Activated CD8-positive, alpha-beta T cell treated with anti-CD3 and anti-CD28 coated beads, Interleukin-2, amount 10 ng/mL, durations not matched to agents 7 days and 5 days (primary cell): ENCODE data around the gene ARIH1. TPM values are rescaled to one million over a fixed set of nuclear protein-coding genes. Genes with fewer than 3 reads are reported as not detected.

Source experiments
- ATAC-seq: fragments of 150-1000 bp; cut with Tn5 transposase; one replicate; pipeline ENCODE4 v1.10.0; 2021; ENCODE audit warnings: moderate library complexity
- CTCF ChIA-PET: fragments of 350-600 bp; sonication (Branson Sonifier 250); formaldehyde crosslinking; loops from one replicate; lab custom pipeline; 2021; ENCODE audit warnings: antibody characterized with exemption; lab: Charles Lee
- POLR2A ChIA-PET: fragments of 350-600 bp; sonication (Branson Sonifier 250); formaldehyde crosslinking; loops from one replicate; lab custom pipeline; 2021; ENCODE audit warnings: antibody characterized with exemption; lab: Charles Lee
- DNase-seq: peaks from one replicate; pipeline ENCODE4 v3.0.0-alpha.2; 2020
- H3K27ac Mint-ChIP-seq: one replicate; pipeline ENCODE4 v1.8.0; 2021; ENCODE audit warnings: mild to moderate bottlenecking, mixed read lengths
- H3K27me3 Mint-ChIP-seq: one replicate; pipeline ENCODE4 v1.8.0; 2021; ENCODE audit warnings: low read depth, mixed read lengths
- H3K36me3 Mint-ChIP-seq: one replicate; pipeline ENCODE4 v1.8.0; 2021; ENCODE audit warnings: low read depth, mixed read lengths
- H3K4me1 Mint-ChIP-seq: one replicate; pipeline ENCODE4 v1.8.0; 2021; ENCODE audit warnings: low read depth, mixed read lengths
- H3K4me3 Mint-ChIP-seq: one replicate; pipeline ENCODE4 v1.8.0; 2021; ENCODE audit warnings: mild to moderate bottlenecking, mixed read lengths
- H3K9me3 Mint-ChIP-seq: one replicate; pipeline ENCODE4 v1.8.0; 2022; ENCODE audit warnings: mixed read lengths; ENCODE audit not compliant: insufficient read depth
- total RNA-seq, 2 experiments: library from RNA; stranded (reverse); gene quantifications; one replicate each; pipeline ENCODE4 v1.2.3, GENCODE V29; 2021

Gene ARIH1
- total RNA-seq, 2 experiments from 2014 or later = 110 to 119 TPM

DNA sequence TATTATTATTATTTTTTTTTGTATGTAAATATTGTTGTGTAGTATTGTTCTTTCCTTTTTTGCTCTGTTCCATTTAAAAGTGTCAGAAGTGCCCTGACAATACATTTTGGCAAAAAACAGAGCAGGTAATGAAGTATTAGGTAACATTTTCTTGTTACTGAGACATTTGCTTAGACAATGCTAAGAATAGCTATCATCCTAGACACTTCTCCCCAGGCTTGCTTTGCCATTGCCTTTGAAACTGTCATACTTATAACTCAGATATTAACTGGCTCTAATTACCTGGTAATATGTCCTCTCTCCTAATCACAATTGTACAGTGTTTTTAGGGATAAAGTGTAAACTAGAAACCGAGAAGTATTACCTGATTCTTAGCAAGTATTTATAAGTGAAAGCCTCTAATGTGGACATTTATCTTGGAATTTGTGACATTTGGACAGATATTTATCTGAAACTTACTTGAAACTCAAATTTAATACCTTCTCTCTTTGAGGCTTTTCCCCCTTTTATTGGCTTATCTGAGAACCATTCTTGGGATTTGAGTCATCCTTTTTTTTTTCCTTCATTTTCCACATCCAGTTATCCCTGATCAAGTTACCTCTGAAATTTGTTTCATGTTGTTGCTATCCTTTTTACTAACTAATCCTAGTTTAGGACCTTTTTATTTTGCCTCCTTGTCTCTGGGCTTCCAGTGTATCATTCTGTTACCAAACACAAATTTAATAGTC, 13.1 kb downstream of the ARIH1 start:
- H3K4me3 Mint-ChIP-seq = no peak overlapping the region
- H3K27me3 Mint-ChIP-seq = no peaks in the 10 kb centered on the region
- ChIA-PET CTCF (no interaction called here), POLR2A (no interaction called here)
- H3K9me3 Mint-ChIP-seq = no peaks in the 10 kb centered on the region
- no peak overlapping the region for H3K27ac Mint-ChIP-seq
- ATAC-seq (no peak), DNase-seq (no peak)
- peaks cover 5% of the 10 kb centered on the region for H3K4me1 Mint-ChIP-seq
- H3K36me3 Mint-ChIP-seq = peaks cover 24% of the 10 kb centered on the region

GRCh38 chr15:72488558-72488957, 14.4 kb downstream of the ARIH1 start:
- Mint-ChIP-seq H3K4me1 (peaks cover 4% of the 10 kb centered on the region), H3K4me3 (no peak overlapping the region), H3K27me3 (no peaks in the 10 kb centered on the region), H3K36me3 (peaks cover 19% of the 10 kb centered on the region), H3K27ac (no peak overlapping the region), H3K9me3 (no peaks in the 10 kb centered on the region)
- DNase-seq = no peak
- ChIA-PET CTCF (interaction anchor here (0.8 to 1.6 kb wide), 4 partner anchors 8 to 44 kb away, joined by 3 to 4 read pairs (median 3); no protein-coding TSS in a partner anchor), POLR2A (interaction anchor here (1.0 kb wide), 1 partner anchor 16 kb away, joined by 3 read pairs; no protein-coding TSS in a partner anchor)
- no peak for ATAC-seq

- DNase-seq = no peak
- no peak overlapping the region for H3K4me3 Mint-ChIP-seq
- peaks cover 11% of the 10 kb centered on the region for H3K36me3 Mint-ChIP-seq
- H3K27me3 Mint-ChIP-seq = no peaks in the 10 kb centered on the region
- H3K9me3 Mint-ChIP-seq = no peaks in the 10 kb centered on the region
- no peak for ATAC-seq
- ChIA-PET POLR2A (interaction anchor here (1.0 kb wide), 1 partner anchor 15 kb away, joined by 3 read pairs; no protein-coding TSS in a partner anchor), CTCF (interaction anchor here (1.3 to 1.6 kb wide), 2 partner anchors 10 to 17 kb away, joined by 4 read pairs; no protein-coding TSS in a partner anchor)
- H3K4me1 Mint-ChIP-seq = peaks cover 4% of the 10 kb centered on the region
- H3K27ac Mint-ChIP-seq = no peak overlapping the region
Observed at GRCh38 chr15:72489943-72490554, 15.9 kb downstream of the ARIH1 start.

GRCh38 chr15:72491768-72492167, 17.6 kb downstream of the ARIH1 start:
- DNase-seq = no peak
- Mint-ChIP-seq H3K27ac (no peak overlapping the region), H3K36me3 (peaks cover 8% of the 10 kb centered on the region), H3K4me3 (no peak overlapping the region), H3K27me3 (no peaks in the 10 kb centered on the region), H3K9me3 (no peaks in the 10 kb centered on the region), H3K4me1 (peaks cover 4% of the 10 kb centered on the region)
- ChIA-PET CTCF (no interaction called here), POLR2A (no interaction called here)
- ATAC-seq = no peak

DNA sequence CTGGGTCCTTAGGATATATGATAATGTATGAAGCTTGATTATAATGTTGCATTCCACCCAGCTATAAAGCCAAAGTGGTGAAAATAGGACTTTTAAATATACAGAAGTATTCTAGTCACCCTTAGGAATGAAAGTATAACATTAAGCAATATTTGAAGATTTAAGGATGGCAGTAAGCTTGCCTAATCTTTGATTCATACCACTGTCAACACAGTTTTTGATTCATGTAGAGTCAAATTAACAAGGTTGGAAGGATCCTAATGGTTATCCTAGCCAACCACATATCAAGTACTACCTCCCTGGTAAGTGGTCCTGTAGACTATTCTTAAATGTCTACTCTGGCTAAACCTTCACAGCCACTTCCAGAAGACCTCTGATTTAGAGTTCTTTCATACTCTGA, 18.6 kb downstream of the ARIH1 start:
- H3K27me3 Mint-ChIP-seq = no peaks in the 10 kb centered on the region
- ATAC-seq (no peak), DNase-seq (no peak)
- peaks cover 10% of the 10 kb centered on the region for H3K36me3 Mint-ChIP-seq
- no peak overlapping the region for H3K4me3 Mint-ChIP-seq
- POLR2A ChIA-PET = no interaction called here
- CTCF ChIA-PET = interaction anchor here (1.3 to 1.5 kb wide), 3 partner anchors 8 to 20 kb away, joined by 3 to 4 read pairs (median 4); no protein-coding TSS in a partner anchor
- H3K27ac Mint-ChIP-seq = no peak overlapping the region
- peaks cover 4% of the 10 kb centered on the region for H3K4me1 Mint-ChIP-seq
- no peaks in the 10 kb centered on the region for H3K9me3 Mint-ChIP-seq

DNA sequence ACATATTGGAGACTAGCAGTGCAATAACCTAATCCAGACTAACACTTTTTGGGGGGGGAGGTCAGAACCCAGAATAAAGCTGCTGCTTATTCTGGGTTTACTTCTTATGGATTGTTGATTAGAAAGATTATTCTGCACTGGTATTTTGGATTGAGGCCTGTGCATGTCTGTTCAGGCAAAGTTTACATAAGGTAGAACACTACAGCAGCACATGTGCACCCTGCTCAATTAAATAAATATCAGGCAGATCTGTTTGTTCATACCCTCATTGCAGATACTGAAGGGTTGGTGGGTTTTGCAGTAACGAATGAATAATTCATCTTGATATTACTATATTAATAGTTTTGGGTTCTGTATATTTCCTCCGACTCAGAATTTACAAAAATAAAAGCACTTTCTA, 19.1 kb downstream of the ARIH1 start:
- Mint-ChIP-seq H3K27ac (no peak overlapping the region), H3K27me3 (no peaks in the 10 kb centered on the region), H3K4me3 (no peak overlapping the region), H3K9me3 (no peaks in the 10 kb centered on the region), H3K4me1 (peaks cover 4% of the 10 kb centered on the region), H3K36me3 (peaks cover 13% of the 10 kb centered on the region)
- DNase-seq = no peak
- CTCF ChIA-PET = interaction anchor here (1.3 to 2.3 kb wide), 4 partner anchors 8 to 107 kb away, joined by 3 to 7 read pairs (median 4); no protein-coding TSS in a partner anchor
- ATAC-seq = no peak
- POLR2A ChIA-PET = interaction anchor here (1.8 kb wide), 1 partner anchor 10 kb away, joined by 6 read pairs; no protein-coding TSS in a partner anchor

GRCh38 chr15:72495007-72495406, 20.9 kb downstream of the ARIH1 start:
- Mint-ChIP-seq H3K9me3 (no peaks in the 10 kb centered on the region), H3K4me3 (no peak overlapping the region), H3K27ac (no peak overlapping the region), H3K36me3 (peaks cover 15% of the 10 kb centered on the region), H3K4me1 (peaks cover 4% of the 10 kb centered on the region), H3K27me3 (no peaks in the 10 kb centered on the region)
- ATAC-seq (no peak), DNase-seq (no peak)
- ChIA-PET CTCF (interaction anchor here (1.0 to 2.3 kb wide), 3 partner anchors 22 to 105 kb away, joined by 3 to 7 read pairs (median 5); no protein-coding TSS in a partner anchor), POLR2A (interaction anchor here (1.4 to 2.1 kb wide), 4 partner anchors 12 to 119 kb away, joined by 4 to 7 read pairs (median 6); partner anchors contain the start of genes ARIH1 and HEXA)

- Mint-ChIP-seq H3K4me1 (peaks cover 2% of the 10 kb centered on the region), H3K27me3 (no peaks in the 10 kb centered on the region), H3K4me3 (no peak overlapping the region), H3K27ac (no peak overlapping the region), H3K9me3 (no peaks in the 10 kb centered on the region), H3K36me3 (peaks cover 18% of the 10 kb centered on the region)
- POLR2A ChIA-PET = interaction anchor here (0.7 to 1.2 kb wide), 2 partner anchors 24 to 357 kb away, joined by 3 read pairs; no protein-coding TSS in a partner anchor
- CTCF ChIA-PET = interaction anchor here (1.4 kb wide), 1 partner anchor 9 kb away, joined by 3 read pairs; no protein-coding TSS in a partner anchor
- DNase-seq (no peak), ATAC-seq (no peak)
Observed at GRCh38 chr15:72496783-72497182, 22.7 kb downstream of the ARIH1 start.

GRCh38 chr15:72497402-72497801, 23.3 kb downstream of the ARIH1 start:
- ChIA-PET POLR2A (interaction anchor here (0.7 to 1.2 kb wide), 2 partner anchors 24 to 358 kb away, joined by 3 read pairs; no protein-coding TSS in a partner anchor), CTCF (interaction anchor here (0.7 to 1.4 kb wide), 2 partner anchors 9 to 12 kb away, joined by 3 read pairs; no protein-coding TSS in a partner anchor)
- Mint-ChIP-seq H3K9me3 (no peaks in the 10 kb centered on the region), H3K4me1 (peaks cover 2% of the 10 kb centered on the region), H3K27ac (no peak overlapping the region), H3K36me3 (peaks cover 18% of the 10 kb centered on the region), H3K4me3 (no peak overlapping the region), H3K27me3 (no peaks in the 10 kb centered on the region)
- no peak for DNase-seq
- ATAC-seq = no peak

- CTCF ChIA-PET = interaction anchor here (1.4 kb wide), 1 partner anchor 190 kb away, joined by 4 read pairs; no protein-coding TSS in a partner anchor
Observed at GRCh38 chr15:72502220-72502809, 28.2 kb downstream of the ARIH1 start.

GRCh38 chr15:72503147-72503546, 29.0 kb downstream of the ARIH1 start:
- POLR2A ChIA-PET = interaction anchor here (1.7 kb wide), 1 partner anchor 127 kb away, joined by 4 read pairs; the partner anchor contains the start of gene HEXA
- CTCF ChIA-PET = interaction anchor here (1.4 to 1.6 kb wide), 2 partner anchors 27 to 191 kb away, joined by 4 read pairs; no protein-coding TSS in a partner anchor
- ATAC-seq = no peak
- no peak overlapping the region for H3K27ac Mint-ChIP-seq
- H3K4me1 Mint-ChIP-seq = peaks cover 30% of the 10 kb centered on the region
- H3K9me3 Mint-ChIP-seq = no peaks in the 10 kb centered on the region
- no peaks in the 10 kb centered on the region for H3K27me3 Mint-ChIP-seq
- peaks cover 18% of the 10 kb centered on the region for H3K36me3 Mint-ChIP-seq
- DNase-seq = no peak
- no peak overlapping the region for H3K4me3 Mint-ChIP-seq

More at GRCh38 chr15:72502220-72502809, 28.2 kb downstream of the ARIH1 start:
- H3K4me1 Mint-ChIP-seq = peaks cover 29% of the 10 kb centered on the region
- no peaks in the 10 kb centered on the region for H3K9me3 Mint-ChIP-seq
- POLR2A ChIA-PET = no interaction called here
- DNase-seq (no peak), ATAC-seq (no peak)
- no peaks in the 10 kb centered on the region for H3K27me3 Mint-ChIP-seq
- H3K36me3 Mint-ChIP-seq = peaks cover 23% of the 10 kb centered on the region
- no peak overlapping the region for H3K4me3 Mint-ChIP-seq
- no peak overlapping the region for H3K27ac Mint-ChIP-seq
